HUES64 (cell line): Measurements from ENCODE around the gene EPHA3.

Experiments
- H3K27ac ChIP-seq: 2 replicates; pipeline ENCODE4 v1.7.0; 2013; ENCODE audit warnings: low read depth, low read length, inconsistent platforms
- H3K27me3 ChIP-seq: 2 replicates; pipeline ENCODE4 v1.6.1; 2013; ENCODE audit warnings: mild to moderate bottlenecking, low read length; ENCODE audit not compliant: insufficient read depth
- H3K36me3 ChIP-seq: 2 replicates; pipeline ENCODE4 v1.6.1; 2013; ENCODE audit warnings: mild to moderate bottlenecking, low read length; ENCODE audit not compliant: insufficient read depth
- H3K4me1 ChIP-seq: 2 replicates; pipeline ENCODE4 v1.6.1; 2013; ENCODE audit warnings: mild to moderate bottlenecking, low read length, moderate library complexity; ENCODE audit not compliant: insufficient read depth
- H3K4me3 ChIP-seq: 2 replicates; pipeline ENCODE4 v1.5.1; 2013; ENCODE audit warnings: mild to moderate bottlenecking, low read length, moderate library complexity
- H3K9ac ChIP-seq: 2 replicates; pipeline ENCODE4 v1.6.1; 2013; ENCODE audit warnings: mild to moderate bottlenecking, low read depth, low read length
- H3K9me3 ChIP-seq: 2 replicates; pipeline ENCODE4 v1.6.1; 2013; ENCODE audit warnings: low read depth, low read length; ENCODE audit not compliant: insufficient read depth
- WGBS: fragments of 150-250, 120-280 bp; methylation state at CpG from one replicate; pipeline ENCODE4 v1.1.7; 2013; ENCODE audit warnings: missing lambda C conversion rate; 5-methylcytosine and 5-hydroxymethylcytosine counted together

The EPHA3 gene

DNA sequence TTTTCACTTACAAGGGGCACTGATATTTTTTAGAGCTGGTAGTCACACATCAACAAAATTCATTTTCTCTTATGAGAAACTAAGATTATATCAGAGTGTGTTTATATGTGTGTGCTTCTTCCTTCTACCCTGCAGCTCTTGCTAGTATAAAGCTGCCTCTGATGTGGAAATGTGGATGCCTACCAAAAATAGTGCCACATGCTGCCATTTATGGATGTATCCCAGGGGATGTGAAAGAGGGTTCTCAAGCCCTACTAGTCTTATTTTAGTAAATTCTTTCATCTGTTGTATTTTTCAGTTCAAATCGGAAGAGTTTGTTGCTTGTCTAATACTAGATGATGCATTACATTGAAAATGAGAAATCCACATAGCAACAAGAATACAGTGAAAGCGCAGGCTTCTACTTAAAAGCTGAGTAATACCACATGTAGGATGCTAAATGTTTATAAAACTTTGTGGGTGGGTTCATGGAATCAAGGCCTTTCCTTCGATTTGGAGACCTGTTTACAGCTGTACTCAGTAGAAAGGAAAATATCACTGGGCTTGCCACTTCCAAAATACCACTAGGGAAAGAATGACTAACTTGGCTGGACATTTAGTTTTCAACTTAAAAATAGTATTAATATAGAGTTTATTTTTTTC is 399.2 kb downstream of the EPHA3 start:
- no peak overlapping the region for H3K9ac ChIP-seq
- H3K27ac ChIP-seq = no peak overlapping the region
- H3K4me3 ChIP-seq = no peak overlapping the region
- no peaks in the 10 kb centered on the region for H3K4me1 ChIP-seq
- H3K36me3 ChIP-seq = no peaks in the 10 kb centered on the region
- 96% methylated on average over 2 of the region's 3 CpGs for WGBS
- no peaks in the 10 kb centered on the region for H3K9me3 ChIP-seq
- H3K27me3 ChIP-seq = no peaks in the 10 kb centered on the region

GRCh38 chr3:89521328-89521727 is 413.9 kb downstream of the EPHA3 start:
- no peaks in the 10 kb centered on the region for H3K9me3 ChIP-seq
- H3K4me3 ChIP-seq = no peak overlapping the region
- H3K36me3 ChIP-seq = no peaks in the 10 kb centered on the region
- no peak overlapping the region for H3K27ac ChIP-seq
- H3K4me1 ChIP-seq = no peaks in the 10 kb centered on the region
- H3K9ac ChIP-seq = no peak overlapping the region
- WGBS = 93% methylated on average over 1 of the region's 1 CpG
- H3K27me3 ChIP-seq = no peaks in the 10 kb centered on the region

DNA sequence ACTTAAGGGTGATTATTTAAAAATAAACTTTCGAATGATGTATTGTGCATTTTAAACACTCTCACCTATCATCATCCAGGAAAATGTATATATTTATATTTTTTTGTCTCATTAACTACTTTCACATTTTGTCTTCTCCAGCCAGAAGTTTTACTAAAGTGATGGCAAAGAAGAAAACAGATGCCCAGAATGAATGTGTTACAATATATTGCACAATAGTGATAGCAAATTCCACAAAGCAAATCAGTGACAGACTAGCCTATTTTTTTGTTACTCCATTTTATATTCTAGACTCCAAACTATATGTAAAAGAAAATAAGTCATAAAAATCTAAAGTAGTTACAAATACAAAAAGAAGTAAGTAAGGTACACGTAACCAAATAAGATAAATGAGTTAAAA is 414.7 kb downstream of the EPHA3 start:
- H3K4me3 ChIP-seq = no peak overlapping the region
- peaks cover 4% of the 10 kb centered on the region for H3K4me1 ChIP-seq
- no peak overlapping the region for H3K27ac ChIP-seq
- H3K9ac ChIP-seq = no peak overlapping the region
- H3K9me3 ChIP-seq = no peaks in the 10 kb centered on the region
- H3K27me3 ChIP-seq = no peaks in the 10 kb centered on the region
- no peaks in the 10 kb centered on the region for H3K36me3 ChIP-seq
- WGBS = no CpG with 5 or more reads among the region's 2 CpGs

DNA sequence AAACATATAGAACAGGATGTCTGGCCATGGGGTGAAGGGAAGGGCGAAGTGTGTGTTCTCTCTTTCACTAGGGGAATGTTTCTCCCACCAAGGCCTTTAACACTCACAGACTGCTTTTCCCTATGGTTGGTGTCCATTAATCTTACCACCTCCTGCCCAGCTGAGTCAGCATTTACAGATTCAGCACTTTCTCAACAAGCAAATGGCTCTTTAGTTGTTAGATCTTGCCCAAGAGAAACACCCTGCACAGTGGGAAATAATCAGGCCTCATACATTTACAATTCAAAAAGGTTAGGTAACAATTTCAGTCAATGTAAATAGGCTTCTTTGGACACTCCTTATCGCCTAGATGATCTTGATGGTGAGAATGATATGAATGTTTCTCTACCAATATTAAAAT is 418.2 kb downstream of the EPHA3 start:
- H3K9me3 ChIP-seq = no peaks in the 10 kb centered on the region
- H3K36me3 ChIP-seq = no peaks in the 10 kb centered on the region
- no peak overlapping the region for H3K27ac ChIP-seq
- no peak overlapping the region for H3K4me3 ChIP-seq
- peaks cover 22% of the 10 kb centered on the region for H3K4me1 ChIP-seq
- H3K27me3 ChIP-seq = no peaks in the 10 kb centered on the region
- WGBS = 86% methylated on average over 1 of the region's 2 CpGs
- no peak overlapping the region for H3K9ac ChIP-seq

DNA sequence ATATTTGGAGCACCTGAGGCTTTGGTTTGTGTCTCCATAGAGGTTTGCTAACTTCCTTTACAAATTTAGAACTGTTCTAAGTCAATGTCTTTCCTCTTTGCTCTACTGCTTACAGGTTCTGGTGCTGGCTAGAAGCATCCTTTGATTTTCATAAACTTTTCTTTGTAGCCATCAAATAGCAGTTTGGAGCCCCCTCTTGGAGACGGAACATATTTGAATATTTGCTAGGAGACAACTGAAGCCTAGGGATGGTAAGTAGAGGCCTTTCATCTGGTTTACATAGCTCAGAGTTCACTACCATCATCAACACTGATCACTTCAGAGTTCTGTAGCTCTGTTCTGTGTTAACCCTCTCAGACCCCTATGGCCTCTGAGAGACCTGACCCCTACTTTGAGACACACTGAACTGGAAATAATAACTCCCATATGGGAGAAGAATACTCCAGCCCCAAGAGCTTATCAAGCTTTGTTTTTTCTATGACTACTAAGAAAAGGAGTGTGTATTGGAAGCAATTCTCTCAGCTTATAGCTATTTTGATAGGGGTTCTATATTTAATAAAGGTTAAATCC is 420.4 kb downstream of the EPHA3 start:
- no CpG with 5 or more reads among the region's 1 CpG for WGBS

More for the DNA sequence above, 420.4 kb downstream of the EPHA3 start:
- Histone ChIP-seq H3K27me3 (no peaks in the 10 kb centered on the region), H3K9ac (no peak overlapping the region), H3K4me3 (no peak overlapping the region), H3K36me3 (no peaks in the 10 kb centered on the region), H3K4me1 (peaks cover 22% of the 10 kb centered on the region), H3K27ac (no peak overlapping the region), H3K9me3 (no peaks in the 10 kb centered on the region)
